ENCODE results near the gene SCARB1.

The SCARB1 gene

GRCh38 chr12:124774462-124775167, 89.0 kb downstream of the SCARB1 start:
- DNase-seq (ENCODE audit: low read depth in 2 of 2) = peak; percentile 66 to 73

DNA sequence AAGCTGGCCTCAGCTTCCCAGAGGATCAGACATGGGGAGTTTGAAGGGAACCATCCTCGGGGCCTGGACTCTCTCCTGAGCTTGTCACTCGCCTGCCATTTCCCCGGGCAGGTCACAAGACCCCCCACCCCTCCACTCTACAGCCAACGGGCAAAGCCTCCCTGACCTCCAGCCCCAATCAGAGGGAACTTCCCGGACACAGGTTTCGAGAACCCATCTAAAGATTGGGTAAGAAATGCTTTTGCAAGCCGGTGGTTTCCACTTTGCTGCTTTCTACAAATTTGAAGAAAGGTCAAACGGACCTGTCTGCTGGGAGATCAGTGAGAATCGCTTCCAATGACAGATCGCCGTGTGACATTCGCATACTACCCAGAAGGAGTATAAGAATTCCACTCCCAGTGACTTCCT, 89.6 kb downstream of the SCARB1 start:
- no peak for DNase-seq (ENCODE audit: low read depth in 2 of 2)

GRCh38 chr12:124772289-124773170, 91.1 kb downstream of the SCARB1 start:
- DNase-seq (ENCODE audit: low read depth in 2 of 2) = no peak

DNA sequence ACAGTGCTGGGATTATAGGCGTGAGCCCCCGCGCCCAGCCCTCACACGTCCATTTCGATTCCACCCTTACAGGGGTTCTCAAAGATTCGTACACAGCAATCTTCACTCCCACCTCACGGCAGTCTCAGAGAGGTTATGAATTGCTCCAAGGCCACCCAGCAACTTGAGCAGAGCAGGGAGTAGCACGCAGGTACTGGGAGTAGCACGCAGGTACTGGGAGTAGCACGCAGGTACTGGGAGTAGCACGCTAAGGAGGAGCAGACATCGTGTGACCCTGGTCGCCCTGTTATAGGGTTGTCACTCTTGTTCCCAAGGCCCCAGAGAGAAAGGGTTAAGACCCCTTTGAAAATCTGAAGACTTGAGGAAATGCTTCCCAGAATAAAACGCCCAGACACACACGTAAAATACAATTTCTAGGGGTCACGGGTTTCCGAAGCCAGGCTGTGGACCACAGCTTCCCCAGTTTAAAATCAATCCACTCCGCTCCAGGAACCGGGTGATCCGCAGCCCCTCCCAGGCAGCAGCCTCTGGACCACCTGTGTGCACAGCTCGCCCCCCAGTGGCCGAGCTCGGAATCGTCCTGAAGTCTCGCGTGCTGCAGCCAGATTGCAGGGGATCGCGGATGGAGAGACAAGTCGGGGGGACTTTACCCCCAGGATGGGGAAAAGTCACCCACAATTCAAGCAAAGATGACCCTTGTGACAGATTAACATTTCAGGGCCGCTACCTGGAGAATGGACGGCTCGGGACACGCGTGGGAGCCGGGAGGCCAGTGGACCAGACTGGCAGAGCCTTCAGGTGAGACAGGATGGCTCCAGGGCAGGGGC, 92.0 kb downstream of the SCARB1 start:
- peak; percentile 83 to 86 for DNase-seq (ENCODE audit: low read depth in 2 of 2)

- DNase-seq (ENCODE audit: low read depth in 2 of 2) = no peak
Measured at GRCh38 chr12:124770728-124771127, 92.9 kb downstream of the SCARB1 start.

GRCh38 chr12:124769881-124770512, 93.7 kb downstream of the SCARB1 start:
- no peak for DNase-seq (ENCODE audit: low read depth in 2 of 2)

GRCh38 chr12:124769163-124769530, 94.5 kb downstream of the SCARB1 start:
- DNase-seq (ENCODE audit: low read depth in 2 of 2) = no peak

DNA sequence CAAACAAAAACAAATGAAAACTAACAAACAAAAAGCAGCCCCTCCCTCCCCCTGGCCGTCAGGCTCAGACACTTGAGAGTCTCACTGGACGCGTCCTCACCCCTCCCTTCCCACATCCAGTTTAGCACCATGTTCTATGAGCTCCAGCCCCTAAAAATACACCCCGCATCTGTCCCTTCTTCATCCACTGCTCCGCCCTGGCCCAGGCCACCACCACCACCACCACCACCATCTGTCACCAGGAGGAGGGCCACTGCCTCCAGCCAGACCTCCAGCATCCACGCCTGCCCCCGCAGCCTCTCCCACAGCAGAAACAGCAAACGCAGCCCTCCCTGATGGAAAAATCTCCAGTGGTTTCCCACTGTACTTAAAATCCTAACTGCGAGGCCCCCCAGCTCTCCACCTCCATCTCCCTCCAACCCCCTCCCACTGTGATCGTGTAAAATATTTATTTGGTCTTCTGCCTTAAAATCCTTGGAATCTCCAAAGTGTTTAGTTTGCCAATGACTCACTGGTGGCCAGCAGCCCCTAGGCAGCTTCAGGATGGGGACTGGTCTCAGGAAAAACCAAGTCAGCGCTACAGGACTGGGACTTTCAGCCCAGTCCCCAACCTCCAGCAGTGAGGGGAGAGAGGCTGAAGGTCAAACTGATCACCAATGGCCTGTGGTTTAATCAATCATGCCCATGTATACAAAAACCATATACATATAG, 95.1 kb downstream of the SCARB1 start:
- no peak for DNase-seq (ENCODE audit: low read depth in 2 of 2)

GRCh38 chr12:124767066-124767821, 96.4 kb downstream of the SCARB1 start:
- DNase-seq (ENCODE audit: low read depth in 2 of 2) = peak; percentile 76 to 80

- no peak for DNase-seq (ENCODE audit: low read depth in 2 of 2)
Measured at GRCh38 chr12:124766727-124767065, 97.0 kb downstream of the SCARB1 start.

DNA sequence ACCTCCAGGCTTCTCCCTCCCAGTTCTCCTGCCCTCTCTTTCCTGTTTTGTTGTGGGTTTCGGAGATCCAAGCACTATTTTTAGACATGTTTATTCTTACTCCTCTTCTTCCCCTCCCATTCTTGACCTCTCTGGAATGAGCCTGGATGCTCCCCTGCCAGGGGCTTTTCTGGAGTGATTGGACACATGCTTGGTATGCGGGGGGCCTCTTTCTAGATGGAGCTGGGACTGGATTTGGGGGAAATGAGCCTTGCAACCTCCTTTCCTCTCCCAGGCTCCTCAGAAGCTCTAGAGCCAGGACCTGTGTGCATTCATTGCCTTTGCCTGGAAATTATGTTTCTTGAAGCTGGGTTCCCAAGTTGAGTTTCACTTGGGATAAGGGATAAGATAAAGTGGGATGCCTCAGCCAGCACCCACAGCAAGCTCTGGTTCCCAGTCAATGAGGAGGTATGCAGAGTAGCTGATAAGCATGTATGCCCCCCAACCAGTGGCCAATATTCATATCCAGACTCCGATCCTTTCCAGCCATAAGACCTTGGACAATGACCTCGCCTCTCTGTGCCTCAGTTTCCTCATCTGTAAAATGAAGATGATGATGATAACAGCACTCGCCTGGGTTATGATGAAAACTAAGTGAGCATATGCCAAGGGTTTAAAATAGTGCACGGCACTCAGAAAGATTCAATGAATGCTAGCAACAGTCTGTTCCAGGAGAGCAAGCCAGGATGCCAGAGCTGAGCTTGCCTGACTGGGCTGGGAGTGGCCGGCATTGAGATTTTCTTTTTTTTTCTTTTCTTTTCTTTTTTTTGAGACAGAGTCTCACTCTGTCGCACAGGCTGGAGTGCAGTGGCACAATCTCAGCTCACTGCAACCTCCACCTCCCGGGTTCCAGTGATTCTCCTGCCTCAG, 97.8 kb downstream of the SCARB1 start:
- no peak for DNase-seq (ENCODE audit: low read depth in 2 of 2)

- no peak for DNase-seq (ENCODE audit: low read depth in 2 of 2)
Measured at GRCh38 chr12:124764870-124765580, 98.6 kb downstream of the SCARB1 start.

GRCh38 chr12:124764451-124764850, 99.2 kb downstream of the SCARB1 start:
- DNase-seq (ENCODE audit: low read depth in 2 of 2) = peak in 1 of 2 donors; percentile 47

DNA sequence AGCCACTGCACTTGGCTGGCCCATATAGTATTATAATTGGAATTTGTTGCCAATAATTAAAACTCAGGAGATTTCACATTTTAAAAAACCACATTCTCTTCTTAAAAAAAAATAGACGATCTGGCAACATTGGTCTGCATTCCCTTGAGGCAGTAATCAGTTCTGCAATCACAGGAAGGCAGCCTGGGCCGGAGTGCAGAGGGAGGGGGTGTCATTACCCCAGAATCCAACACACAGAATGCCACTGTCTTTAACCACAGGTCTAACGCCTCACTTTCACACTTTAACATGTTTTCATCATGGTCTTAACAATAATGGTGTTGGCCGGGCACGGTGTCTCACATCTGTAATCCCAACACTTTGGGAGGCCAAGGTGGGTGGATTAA, 100.1 kb downstream of the SCARB1 start:
- no peak for DNase-seq (ENCODE audit: low read depth in 2 of 2)

- DNase-seq (ENCODE audit: low read depth in 2 of 2) = no peak
Measured at GRCh38 chr12:124762791-124763593, 100.7 kb downstream of the SCARB1 start.

- DNase-seq (ENCODE audit: low read depth in 2 of 2) = no peak
Measured at GRCh38 chr12:124762384-124762783, 101.3 kb downstream of the SCARB1 start.

DNA sequence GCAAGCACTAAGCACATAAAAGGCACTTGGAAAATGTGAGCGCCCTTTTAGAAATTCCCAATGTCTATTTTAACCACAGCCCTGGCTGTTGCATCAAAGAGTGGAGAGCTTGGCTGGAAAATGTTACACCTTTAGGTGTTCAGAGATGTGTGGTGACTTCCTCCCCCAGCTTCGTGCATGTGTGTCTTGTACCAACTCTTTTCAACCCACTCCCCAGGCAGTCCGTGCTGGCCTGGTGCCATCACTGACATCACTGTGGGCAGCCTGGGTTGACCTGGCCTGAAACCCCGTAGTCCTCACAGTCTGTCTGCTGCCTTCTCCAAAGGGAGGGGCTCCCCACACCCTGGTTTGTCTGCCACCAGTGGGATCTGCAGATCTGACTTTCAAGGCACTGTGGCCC, 101.8 kb downstream of the SCARB1 start:
- peak in 1 of 2 donors; percentile 40 for DNase-seq (ENCODE audit: low read depth in 2 of 2)

DNA sequence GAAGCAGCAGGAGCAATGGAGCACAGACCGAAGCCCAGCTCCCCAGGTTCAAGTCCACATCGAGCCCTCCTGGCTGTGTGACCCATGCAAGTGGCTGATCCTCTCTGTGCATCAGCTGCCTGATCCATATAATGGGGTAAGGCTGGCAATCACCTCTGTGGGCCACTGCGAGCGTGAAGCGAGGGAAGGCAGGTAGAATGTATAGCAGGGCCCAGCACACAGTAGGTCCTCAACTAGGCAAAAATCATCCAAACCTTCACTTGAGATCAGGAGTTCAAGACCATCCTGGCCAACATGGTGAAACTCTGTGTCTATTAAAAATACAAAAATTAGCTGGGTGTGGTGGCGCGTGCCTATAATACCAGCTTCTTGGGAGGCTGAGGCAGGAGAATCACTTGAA, 102.6 kb downstream of the SCARB1 start:
- no peak for DNase-seq (ENCODE audit: low read depth in 2 of 2)
